ENCODE measurements around the gene PRLH. TPM values are rescaled to one million over a fixed set of nuclear protein-coding genes. Genes with fewer than 3 reads are reported as not detected.
A peak's percentile ranks its signal among the peaks of the same experiment; 100 is the strongest.

PRLH gene
- total RNA-seq, 2 experiments from 2014 or later: not detected

DNA sequence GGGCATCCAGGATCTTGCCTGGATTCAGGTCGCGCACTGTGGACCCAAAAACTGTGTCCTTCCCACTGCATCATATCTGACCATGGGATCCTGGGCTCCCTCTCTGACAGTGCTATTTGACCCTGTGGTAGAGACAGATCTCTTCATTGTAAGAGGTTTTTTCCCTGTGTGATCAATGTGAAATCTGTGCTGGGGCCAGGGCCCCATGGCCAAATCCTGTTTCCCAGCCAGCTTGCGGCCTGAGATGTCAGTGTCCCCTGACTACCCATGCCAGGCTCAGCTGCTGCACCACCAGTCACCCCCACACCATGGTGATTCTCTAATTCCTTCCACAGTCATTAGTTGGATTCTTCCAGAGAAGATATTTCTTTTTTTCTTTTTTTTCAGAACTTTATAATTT lies 3.5 kb downstream of the PRLH start:
- Mint-ChIP-seq H3K9me3 (ENCODE audit: insufficient read depth) (no peaks in the 10 kb centered on the region), H3K27ac (no peak overlapping the region), H3K4me3 (no peak overlapping the region), H3K36me3 (ENCODE audit: low read depth) (no peaks in the 10 kb centered on the region), H3K4me1 (ENCODE audit: low read depth) (peaks cover 5% of the 10 kb centered on the region), H3K27me3 (ENCODE audit: low read depth) (no peaks in the 10 kb centered on the region)
- POLR2A ChIA-PET: no interaction called here
- ATAC-seq (no peak), DNase-seq (no peak)
- CTCF ChIA-PET: interaction anchor here (3.5 to 5.5 kb wide), 2 partner anchors 57 to 448 kb away, joined by 19 to 88 read pairs; no protein-coding TSS in a partner anchor

DNA sequence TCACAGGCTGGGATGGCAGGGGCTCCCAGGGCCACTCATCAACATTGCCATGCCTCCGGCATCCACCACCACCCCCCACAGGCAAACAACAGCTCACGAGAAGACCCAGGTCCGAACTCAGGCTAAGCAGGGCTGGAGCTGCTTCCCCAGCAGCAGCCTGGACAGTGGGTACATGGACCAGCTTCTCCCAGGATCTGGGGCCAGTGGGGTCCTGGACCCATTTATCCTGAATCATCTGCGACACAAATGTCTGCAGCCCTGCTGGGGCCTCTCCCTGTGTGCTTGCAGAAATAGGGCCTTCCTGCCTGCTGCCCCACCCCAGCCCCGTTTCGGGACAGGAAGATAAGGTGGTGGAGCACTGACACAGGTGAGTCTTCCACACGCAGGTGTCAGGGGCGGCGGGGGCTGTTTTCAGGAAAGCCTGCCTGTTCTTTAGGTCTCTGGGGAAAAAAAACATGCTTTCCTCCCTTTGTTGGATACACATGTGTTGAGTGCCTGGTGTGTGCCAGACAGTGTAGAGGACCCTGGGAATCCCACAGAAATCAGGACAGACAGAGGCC lies 4.5 kb downstream of the PRLH start:
- ATAC-seq (no peak), DNase-seq (no peak)
- Mint-ChIP-seq H3K36me3 (ENCODE audit: low read depth) (no peaks in the 10 kb centered on the region), H3K4me3 (no peak overlapping the region), H3K27ac (no peak overlapping the region), H3K9me3 (ENCODE audit: insufficient read depth) (no peaks in the 10 kb centered on the region), H3K4me1 (ENCODE audit: low read depth) (peaks cover 5% of the 10 kb centered on the region), H3K27me3 (ENCODE audit: low read depth) (no peaks in the 10 kb centered on the region)
- ChIA-PET POLR2A (interaction anchor here (1.2 kb wide), 1 partner anchor 62 kb away, joined by 4 read pairs; no protein-coding TSS in a partner anchor), CTCF (interaction anchor here (1.1 to 5.5 kb wide), 14 partner anchors 8 to 449 kb away, joined by 3 to 88 read pairs (median 13); no protein-coding TSS in a partner anchor)

DNA sequence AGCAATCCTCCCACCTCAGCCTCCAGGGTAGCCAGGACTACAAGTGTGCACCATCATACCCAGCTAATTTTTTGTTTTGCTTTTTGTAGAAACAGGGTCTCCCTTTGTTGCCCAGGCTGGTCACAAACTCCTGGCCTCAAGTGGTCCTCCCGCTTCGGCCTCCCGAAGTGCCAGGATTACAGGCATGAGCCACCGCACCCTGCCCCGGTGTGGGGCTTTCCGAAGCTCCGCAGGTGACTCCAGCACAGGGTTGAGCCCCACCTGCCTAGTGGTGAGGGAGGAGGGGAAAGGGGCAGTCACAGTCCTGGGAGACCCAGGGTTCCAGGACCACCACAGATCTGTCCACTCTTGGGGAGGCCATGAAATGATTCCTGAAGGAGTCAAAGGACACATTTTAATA lies 5.2 kb downstream of the PRLH start:
- no peak for DNase-seq
- H3K27me3 Mint-ChIP-seq (ENCODE audit: low read depth): no peaks in the 10 kb centered on the region
- no peaks in the 10 kb centered on the region for H3K9me3 Mint-ChIP-seq (ENCODE audit: insufficient read depth)
- H3K27ac Mint-ChIP-seq: no peak overlapping the region
- H3K36me3 Mint-ChIP-seq (ENCODE audit: low read depth): no peaks in the 10 kb centered on the region
- ChIA-PET CTCF (interaction anchor here (0.5 to 5.5 kb wide), 40 partner anchors 9 to 450 kb away, joined by 3 to 88 read pairs (median 5); no protein-coding TSS in a partner anchor), POLR2A (interaction anchor here (1.2 kb wide), 1 partner anchor 63 kb away, joined by 4 read pairs; no protein-coding TSS in a partner anchor)
- H3K4me3 Mint-ChIP-seq: no peak overlapping the region
- peaks cover 5% of the 10 kb centered on the region for H3K4me1 Mint-ChIP-seq (ENCODE audit: low read depth)
- no peak for ATAC-seq

GRCh38 chr2:237572021-237572741 lies 5.8 kb downstream of the PRLH start:
- ATAC-seq (peak; percentile 98), DNase-seq (peak; percentile 89)
- H3K27ac Mint-ChIP-seq: no peak overlapping the region
- H3K4me3 Mint-ChIP-seq: no peak overlapping the region
- peaks cover 5% of the 10 kb centered on the region for H3K4me1 Mint-ChIP-seq (ENCODE audit: low read depth)
- H3K27me3 Mint-ChIP-seq (ENCODE audit: low read depth): no peaks in the 10 kb centered on the region
- H3K36me3 Mint-ChIP-seq (ENCODE audit: low read depth): no peaks in the 10 kb centered on the region
- ChIA-PET POLR2A (interaction anchor here (1.2 kb wide), 1 partner anchor 64 kb away, joined by 4 read pairs; no protein-coding TSS in a partner anchor), CTCF (interaction anchor here (0.5 to 5.5 kb wide), 43 partner anchors 9 to 450 kb away, joined by 3 to 88 read pairs (median 5); no protein-coding TSS in a partner anchor)
- no peaks in the 10 kb centered on the region for H3K9me3 Mint-ChIP-seq (ENCODE audit: insufficient read depth)

GRCh38 chr2:237572742-237573101 lies 6.3 kb downstream of the PRLH start:
- DNase-seq (no peak), ATAC-seq (no peak)
- H3K27ac Mint-ChIP-seq: no peak overlapping the region
- CTCF ChIA-PET: interaction anchor here (1.2 to 5.5 kb wide), 29 partner anchors 8 to 451 kb away, joined by 3 to 88 read pairs (median 6); no protein-coding TSS in a partner anchor
- no peaks in the 10 kb centered on the region for H3K36me3 Mint-ChIP-seq (ENCODE audit: low read depth)
- POLR2A ChIA-PET: no interaction called here
- H3K4me3 Mint-ChIP-seq: no peak overlapping the region
- peaks cover 5% of the 10 kb centered on the region for H3K4me1 Mint-ChIP-seq (ENCODE audit: low read depth)
- no peaks in the 10 kb centered on the region for H3K9me3 Mint-ChIP-seq (ENCODE audit: insufficient read depth)
- H3K27me3 Mint-ChIP-seq (ENCODE audit: low read depth): no peaks in the 10 kb centered on the region

DNA sequence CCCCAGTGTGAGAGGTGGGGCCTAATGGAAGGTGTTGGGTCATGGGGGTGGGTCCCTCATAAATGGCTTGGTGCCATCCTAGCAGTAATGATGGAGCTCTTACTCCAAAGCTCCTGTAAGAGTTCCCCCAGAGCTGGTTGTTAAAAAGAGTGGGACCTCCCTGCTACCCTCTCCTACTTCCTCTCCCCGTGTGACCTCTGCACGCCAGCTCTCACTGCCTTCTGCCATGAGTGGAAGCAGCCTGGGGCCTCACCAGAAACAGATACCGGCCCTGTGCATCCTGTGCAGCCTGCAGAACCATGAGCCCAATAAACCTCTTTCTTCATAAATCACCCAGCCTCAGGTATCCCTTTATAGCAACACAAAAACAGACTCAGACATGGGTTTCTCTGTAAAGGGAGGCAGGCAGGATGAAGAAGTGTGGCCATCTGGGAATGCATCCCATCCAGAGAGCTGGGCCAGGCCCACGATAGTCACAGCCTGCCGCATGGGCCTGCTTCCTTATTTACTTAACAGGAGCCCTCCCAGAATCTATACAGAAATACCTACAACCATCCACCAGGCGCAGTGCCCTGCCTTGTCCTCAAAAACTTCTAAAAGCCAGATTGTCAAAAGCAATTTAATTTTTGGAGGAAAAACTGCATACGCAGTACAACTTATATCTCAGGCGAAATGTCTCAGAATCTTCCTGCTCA lies 7.5 kb downstream of the PRLH start:
- H3K4me3 Mint-ChIP-seq: no peak overlapping the region
- H3K36me3 Mint-ChIP-seq (ENCODE audit: low read depth): no peaks in the 10 kb centered on the region

GRCh38 chr2:237574467-237574866 lies 8.1 kb downstream of the PRLH start:
- H3K27ac Mint-ChIP-seq: no peak overlapping the region
- H3K4me1 Mint-ChIP-seq (ENCODE audit: low read depth): peaks cover 5% of the 10 kb centered on the region
- no peaks in the 10 kb centered on the region for H3K9me3 Mint-ChIP-seq (ENCODE audit: insufficient read depth)
- DNase-seq (no peak), ATAC-seq (no peak)
- H3K36me3 Mint-ChIP-seq (ENCODE audit: low read depth): no peaks in the 10 kb centered on the region
- no peaks in the 10 kb centered on the region for H3K27me3 Mint-ChIP-seq (ENCODE audit: low read depth)
- ChIA-PET CTCF (interaction anchor here (1.1 to 5.5 kb wide), 4 partner anchors 62 to 153 kb away, joined by 3 to 88 read pairs (median 26); no protein-coding TSS in a partner anchor), POLR2A (no interaction called here)
- no peak overlapping the region for H3K4me3 Mint-ChIP-seq

More for the DNA sequence above, 7.5 kb downstream of the PRLH start:
- CTCF ChIA-PET: interaction anchor here (1.1 to 5.5 kb wide), 7 partner anchors 7 to 171 kb away, joined by 3 to 88 read pairs (median 23); no protein-coding TSS in a partner anchor
- no peak overlapping the region for H3K27ac Mint-ChIP-seq
- H3K27me3 Mint-ChIP-seq (ENCODE audit: low read depth): no peaks in the 10 kb centered on the region
- peaks cover 5% of the 10 kb centered on the region for H3K4me1 Mint-ChIP-seq (ENCODE audit: low read depth)
- no peak for ATAC-seq
- POLR2A ChIA-PET: no interaction called here
- H3K9me3 Mint-ChIP-seq (ENCODE audit: insufficient read depth): no peaks in the 10 kb centered on the region
- no peak for DNase-seq

GRCh38 chr2:237574894-237575868 lies 8.8 kb downstream of the PRLH start:
- Mint-ChIP-seq H3K9me3 (ENCODE audit: insufficient read depth) (no peaks in the 10 kb centered on the region), H3K36me3 (ENCODE audit: low read depth) (no peaks in the 10 kb centered on the region), H3K4me3 (no peak overlapping the region), H3K27ac (no peak overlapping the region), H3K27me3 (ENCODE audit: low read depth) (no peaks in the 10 kb centered on the region), H3K4me1 (ENCODE audit: low read depth) (peaks cover 5% of the 10 kb centered on the region)
- CTCF ChIA-PET: interaction anchor here (0.5 to 5.5 kb wide), 4 partner anchors 63 to 154 kb away, joined by 3 to 88 read pairs (median 26); no protein-coding TSS in a partner anchor
- POLR2A ChIA-PET: no interaction called here
- DNase-seq: no peak
- no peak for ATAC-seq

DNA sequence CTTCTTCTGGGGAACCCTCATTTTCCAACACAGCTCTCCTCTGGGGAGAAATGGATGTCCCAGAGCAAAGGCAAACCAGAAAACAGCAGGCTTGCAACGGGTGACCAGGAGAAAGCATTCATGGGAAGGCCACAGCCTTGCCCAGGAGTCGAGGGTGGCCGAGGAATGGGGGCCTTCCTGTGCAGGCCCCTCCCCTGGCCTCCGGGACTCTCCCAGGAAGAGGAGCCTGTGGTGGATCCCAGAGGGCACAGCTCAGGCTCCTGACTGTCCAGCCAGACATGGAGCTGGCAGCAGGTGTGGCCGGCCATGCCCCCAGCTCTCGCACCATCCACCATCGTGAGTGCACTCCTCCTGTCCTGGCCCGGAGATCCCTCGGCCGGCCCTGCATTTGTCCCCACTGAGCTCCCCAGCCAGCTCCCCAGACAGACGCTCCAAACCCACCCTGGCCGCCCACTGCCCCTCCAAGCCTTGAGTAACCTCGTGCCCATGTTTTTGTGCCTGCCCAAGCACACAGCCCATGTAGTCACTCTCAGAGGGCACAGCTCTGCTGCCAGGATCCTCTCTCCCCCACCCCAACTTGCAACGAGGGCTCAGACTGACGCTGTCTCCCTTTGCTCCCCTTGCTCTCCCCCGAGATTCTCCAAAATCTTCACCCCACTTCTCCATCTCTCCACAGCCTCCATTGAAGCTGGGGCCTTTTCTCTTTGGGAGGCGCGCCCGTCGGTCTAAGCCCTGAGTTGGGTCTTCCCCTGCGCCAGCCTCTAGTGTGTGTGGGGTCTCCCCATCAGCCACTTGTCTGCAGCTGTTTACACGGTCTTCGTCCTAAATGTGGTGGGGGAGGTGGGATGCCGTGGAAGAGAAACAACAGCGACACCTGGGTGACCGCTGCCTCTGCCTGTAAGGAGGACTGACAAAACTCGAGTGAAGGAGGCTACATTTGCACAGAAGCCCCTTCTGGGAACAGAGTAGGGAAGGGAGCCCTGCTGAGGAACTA lies 9.8 kb downstream of the PRLH start:
- POLR2A ChIA-PET: no interaction called here
- H3K9me3 Mint-ChIP-seq (ENCODE audit: insufficient read depth): no peaks in the 10 kb centered on the region
- CTCF ChIA-PET: interaction anchor here (0.5 kb wide), 1 partner anchor 63 kb away, joined by 3 read pairs; no protein-coding TSS in a partner anchor

DNA sequence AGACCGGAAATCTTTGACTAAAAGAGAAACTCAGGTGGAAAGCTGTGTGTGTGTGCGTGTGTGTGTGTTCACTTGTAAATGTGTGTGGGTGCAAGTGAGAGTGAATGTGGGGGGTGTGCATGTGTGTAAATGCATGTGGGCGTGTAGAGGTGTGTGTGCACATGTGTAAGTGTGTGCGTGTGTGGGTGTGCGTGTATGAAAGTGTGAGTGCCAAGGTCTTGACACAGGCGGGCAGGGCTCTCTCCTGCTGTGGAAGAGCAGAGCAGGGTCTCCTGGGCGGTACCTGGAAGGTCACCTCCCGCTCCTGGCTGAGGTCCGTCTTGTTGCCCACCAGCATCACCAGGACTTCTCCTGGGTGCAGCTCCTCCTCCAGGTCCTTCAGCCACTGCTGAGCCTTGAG lies 10.6 kb downstream of the PRLH start:
- ChIA-PET CTCF (no interaction called here), POLR2A (no interaction called here)
- H3K27ac Mint-ChIP-seq: no peak overlapping the region
- DNase-seq (no peak), ATAC-seq (no peak)
- peaks cover 6% of the 10 kb centered on the region for H3K4me1 Mint-ChIP-seq (ENCODE audit: low read depth)
- H3K4me3 Mint-ChIP-seq: no peak overlapping the region
- no peaks in the 10 kb centered on the region for H3K27me3 Mint-ChIP-seq (ENCODE audit: low read depth)
- no peaks in the 10 kb centered on the region for H3K9me3 Mint-ChIP-seq (ENCODE audit: insufficient read depth)
- no peaks in the 10 kb centered on the region for H3K36me3 Mint-ChIP-seq (ENCODE audit: low read depth)

More for the DNA sequence above, 9.8 kb downstream of the PRLH start:
- Mint-ChIP-seq H3K4me1 (ENCODE audit: low read depth) (peaks cover 5% of the 10 kb centered on the region), H3K27ac (no peak overlapping the region), H3K4me3 (no peak overlapping the region), H3K27me3 (ENCODE audit: low read depth) (no peaks in the 10 kb centered on the region), H3K36me3 (ENCODE audit: low read depth) (no peaks in the 10 kb centered on the region)
- no peak for ATAC-seq
- DNase-seq: no peak
